Trophoblast cell (in vitro differentiated cells and primary cell): Measurements from ENCODE around the gene C19orf47.

ENCODE experiments used
- DNase-seq, 2 donors: peaks; one replicate each; pipeline ENCODE4 v3.0.0-alpha.2; 2016
- H2AFZ ChIP-seq: 2 replicates; pipeline ENCODE4 v1.6.1; 2013; ENCODE audit warnings: low read length, moderate library complexity, mild to moderate bottlenecking; ENCODE audit not compliant: insufficient read depth, poor library complexity
- H2AK5ac ChIP-seq: 2 replicates; pipeline ENCODE4 v1.6.1; 2013; ENCODE audit warnings: mild to moderate bottlenecking, low read length
- H2BK120ac ChIP-seq: 2 replicates; pipeline ENCODE4 v1.6.1; 2013; ENCODE audit warnings: low read length, mild to moderate bottlenecking, moderate library complexity; ENCODE audit not compliant: insufficient read depth, poor library complexity
- H2BK12ac ChIP-seq: 2 replicates; pipeline ENCODE4 v1.6.1; 2013; ENCODE audit warnings: mild to moderate bottlenecking, low read length, moderate library complexity
- H2BK5ac ChIP-seq: 2 replicates; pipeline ENCODE4 v1.6.1; 2013; ENCODE audit warnings: low read length, low read depth, moderate library complexity, mild to moderate bottlenecking; ENCODE audit not compliant: poor library complexity
- H3K14ac ChIP-seq: 2 replicates; pipeline ENCODE4 v1.6.1; 2013; ENCODE audit warnings: mild to moderate bottlenecking, low read length
- H3K18ac ChIP-seq: 2 replicates; pipeline ENCODE4 v1.6.1; 2013; ENCODE audit warnings: mild to moderate bottlenecking, low read length
- H3K23ac ChIP-seq: 2 replicates; pipeline ENCODE4 v1.6.1; 2013; ENCODE audit warnings: low read length
- H3K27ac ChIP-seq: 2 replicates; pipeline ENCODE4 v1.5.1; 2013; ENCODE audit warnings: low read depth, mild to moderate bottlenecking, inconsistent platforms, low read length, moderate library complexity
- H3K27me3 ChIP-seq: 2 replicates; pipeline ENCODE4 v1.6.1; 2013; ENCODE audit warnings: inconsistent platforms, mild to moderate bottlenecking, low read length, moderate library complexity; ENCODE audit not compliant: insufficient read depth
- H3K36me3 ChIP-seq, 2 experiments: 1 replicate in 1 of 2; 2 replicates in 1 of 2; pipeline ENCODE4 v1.6.1; 2013; ENCODE audit warnings: low read length in 2 of 2, mild to moderate bottlenecking in 2 of 2, moderate library complexity in 1 of 2; ENCODE audit not compliant: insufficient read depth in 2 of 2, control insufficient read depth in 1 of 2
- H3K4ac ChIP-seq: 2 replicates; pipeline ENCODE4 v1.6.1; 2013; ENCODE audit warnings: low read depth, mild to moderate bottlenecking, low read length, moderate library complexity
- H3K4me1 ChIP-seq, 2 experiments: 1 replicate in 1 of 2; 2 replicates in 1 of 2; pipeline ENCODE4 v1.6.1; 2013; ENCODE audit warnings: low read length in 2 of 2, mild to moderate bottlenecking in 2 of 2, moderate library complexity in 1 of 2; ENCODE audit not compliant: insufficient read depth in 2 of 2, control insufficient read depth in 1 of 2
- H3K4me2 ChIP-seq: 2 replicates; pipeline ENCODE4 v1.6.1; 2013; ENCODE audit warnings: inconsistent platforms, mild to moderate bottlenecking, low read length, moderate library complexity
- H3K4me3 ChIP-seq: 2 replicates; pipeline ENCODE4 v1.5.1; 2013; ENCODE audit warnings: mild to moderate bottlenecking, low read depth, low read length, inconsistent platforms
- H3K79me1 ChIP-seq: one replicate; pipeline ENCODE4 v1.6.1; 2013; ENCODE audit warnings: low read length
- H3K79me2 ChIP-seq: 2 replicates; pipeline ENCODE4 v1.6.1; 2013; ENCODE audit warnings: low read length, mild to moderate bottlenecking; ENCODE audit not compliant: control insufficient read depth, insufficient read depth, poor library complexity
- H3K9ac ChIP-seq: 2 replicates; pipeline ENCODE4 v1.6.1; 2013; ENCODE audit warnings: mild to moderate bottlenecking, low read length
- H3K9me3 ChIP-seq: 2 replicates; pipeline ENCODE4 v1.6.1; 2013; ENCODE audit warnings: low read depth, mild to moderate bottlenecking, control low read depth, inconsistent platforms, low read length; ENCODE audit not compliant: insufficient read depth
- H4K12ac ChIP-seq: 2 replicates; pipeline ENCODE4 v1.6.1; 2013; ENCODE audit warnings: low read depth, mild to moderate bottlenecking, low read length, moderate library complexity
- H4K8ac ChIP-seq: 2 replicates; pipeline ENCODE4 v1.6.1; 2013; ENCODE audit warnings: low read depth, mild to moderate bottlenecking, low read length, moderate library complexity
- H4K91ac ChIP-seq: one replicate; pipeline ENCODE4 v1.6.1; 2013; ENCODE audit warnings: low read depth, mild to moderate bottlenecking, low read length, moderate library complexity
- WGBS: extraction: QIAGEN DNeasy Blood & Tissue Kit; methylation state at CpG from one replicate; pipeline ENCODE4 v1.1.7; 2013; ENCODE audit warnings: missing lambda C conversion rate; ENCODE audit not compliant: insufficient read length, insufficient coverage; ENCODE audit errors: extremely low coverage; 5-methylcytosine and 5-hydroxymethylcytosine counted together

Gene C19orf47

GRCh38 chr19:40331052-40331451 lies 17.1 kb downstream of the C19orf47 start:
- peak overlapping the region; percentile 93 for H2BK120ac ChIP-seq
- WGBS, result no CpG with 5 or more reads among the region's 5 CpGs
- no peak overlapping the region for H4K12ac ChIP-seq

GRCh38 chr19:40326201-40326600 lies 22.0 kb downstream of the C19orf47 start:
- Histone ChIP-seq H2BK120ac (no peak overlapping the region), H3K9ac (no peak overlapping the region), H3K23ac (no peak overlapping the region), H4K91ac (no peak overlapping the region), H3K9me3 (no peaks in the 10 kb centered on the region), H3K27me3 (no peaks in the 10 kb centered on the region), H3K27ac (no peak overlapping the region), H3K14ac (no peak overlapping the region), H3K79me1 (peaks cover 18% of the 10 kb centered on the region), H2AFZ (no peak overlapping the region), H3K18ac (no peak overlapping the region), H3K79me2 (no peaks in the 10 kb centered on the region), H4K8ac (no peak overlapping the region), H2BK5ac (no peak overlapping the region), H4K12ac (no peak overlapping the region), H3K4ac (no peak overlapping the region), H3K36me3 (peaks cover 67 to 72% of the 10 kb centered on the region in 2 experiments), H3K4me1 (peaks cover 24 to 26% of the 10 kb centered on the region in 2 experiments), H3K4me2 (no peak overlapping the region), H3K4me3 (no peak overlapping the region), H2AK5ac (no peak overlapping the region), H2BK12ac (no peak overlapping the region)
- DNase-seq, result no peak
- WGBS, result no CpG with 5 or more reads among the region's 14 CpGs

More at GRCh38 chr19:40331052-40331451, 17.1 kb downstream of the C19orf47 start:
- H3K4me1 ChIP-seq, result peaks cover 8 to 11% of the 10 kb centered on the region in 2 experiments
- no peak overlapping the region for H3K23ac ChIP-seq
- peaks cover 16% of the 10 kb centered on the region for H3K79me1 ChIP-seq
- H3K9ac ChIP-seq, result no peak overlapping the region
- no peak overlapping the region for H3K4me3 ChIP-seq
- peak overlapping the region; percentile 81 for H4K8ac ChIP-seq
- peak overlapping the region; percentile 93 for H3K27ac ChIP-seq
- H2AK5ac ChIP-seq, result peak overlapping the region; percentile 11
- H3K4me2 ChIP-seq, result no peak overlapping the region
- H2BK5ac ChIP-seq, result peak overlapping the region; percentile 88
- no peaks in the 10 kb centered on the region for H3K9me3 ChIP-seq
- H2BK12ac ChIP-seq, result no peak overlapping the region
- H3K4ac ChIP-seq, result no peak overlapping the region
- peaks cover 55 to 57% of the 10 kb centered on the region in 2 experiments for H3K36me3 ChIP-seq
- peak overlapping the region; percentile 80 for H3K18ac ChIP-seq
- peak overlapping the region; percentile 97 for H4K91ac ChIP-seq
- H3K14ac ChIP-seq, result peak overlapping the region; percentile 50
- DNase-seq, result peak; percentile 90 to 96
- no peak overlapping the region for H2AFZ ChIP-seq
- no peaks in the 10 kb centered on the region for H3K27me3 ChIP-seq
- H3K79me2 ChIP-seq, result no peaks in the 10 kb centered on the region

- no peak overlapping the region for H3K23ac ChIP-seq
- no CpG with 5 or more reads among the region's 13 CpGs for WGBS
- no peak overlapping the region for H2BK5ac ChIP-seq
- H3K27ac ChIP-seq, result peak overlapping the region; percentile 55
- no peaks in the 10 kb centered on the region for H3K79me2 ChIP-seq
- no peak overlapping the region for H2AK5ac ChIP-seq
- H3K27me3 ChIP-seq, result no peaks in the 10 kb centered on the region
- no peak overlapping the region for H3K4me3 ChIP-seq
- H3K36me3 ChIP-seq, result peaks cover 80% of the 10 kb centered on the region in 2 experiments
- H3K18ac ChIP-seq, result peak overlapping the region; percentile 24
- no peak overlapping the region for H4K12ac ChIP-seq
- no peak overlapping the region for H3K4ac ChIP-seq
- no peak overlapping the region for H2BK120ac ChIP-seq
- peak overlapping the region; percentile 21 for H4K91ac ChIP-seq
- H3K4me2 ChIP-seq, result no peak overlapping the region
- peak overlapping the region; percentile 3 for H3K14ac ChIP-seq
- DNase-seq, result peak in 1 of 2 donors; percentile 30
- H4K8ac ChIP-seq, result no peak overlapping the region
- H3K4me1 ChIP-seq, result peaks cover 14 to 19% of the 10 kb centered on the region in 2 experiments
- H2AFZ ChIP-seq, result no peak overlapping the region
- no peak overlapping the region for H3K9ac ChIP-seq
- H3K79me1 ChIP-seq, result peaks cover 10% of the 10 kb centered on the region
- no peaks in the 10 kb centered on the region for H3K9me3 ChIP-seq
- H2BK12ac ChIP-seq, result no peak overlapping the region
These were observed 24.5 kb downstream of the C19orf47 start for GRCh38 chr19:40323705-40324104.

- H3K4ac ChIP-seq, result no peak overlapping the region
- no peak overlapping the region for H3K23ac ChIP-seq
These were observed 25.1 kb downstream of the C19orf47 start for GRCh38 chr19:40322951-40323615.

More at GRCh38 chr19:40322951-40323615, 25.1 kb downstream of the C19orf47 start:
- Histone ChIP-seq H3K4me2 (no peak overlapping the region), H2BK120ac (peak overlapping the region; percentile 1), H3K9me3 (no peaks in the 10 kb centered on the region), H2AFZ (no peak overlapping the region), H2BK12ac (no peak overlapping the region), H4K8ac (no peak overlapping the region), H4K91ac (peak overlapping the region; percentile 21), H3K4me3 (no peak overlapping the region), H3K27me3 (no peaks in the 10 kb centered on the region), H3K9ac (no peak overlapping the region), H2AK5ac (no peak overlapping the region), H3K4me1 (peaks cover 14 to 19% of the 10 kb centered on the region in 2 experiments), H2BK5ac (peak overlapping the region; percentile 13), H3K14ac (peak overlapping the region; percentile 3), H3K36me3 (peaks cover 76 to 79% of the 10 kb centered on the region in 2 experiments), H3K18ac (no peak overlapping the region), H4K12ac (no peak overlapping the region), H3K27ac (peak overlapping the region; percentile 55), H3K79me1 (peaks cover 5% of the 10 kb centered on the region), H3K79me2 (no peaks in the 10 kb centered on the region)
- WGBS, result no CpG with 5 or more reads among the region's 15 CpGs
- DNase-seq, result peak; percentile 95 to 100
